Islet of Langerhans (tissue), 1 donor: Measurements from ENCODE around the gene KRT7.

Source experiments
- FAIRE-seq: peaks from one replicate; lab custom pipeline; 2011; peaks lifted over from hg19 to GRCh38; lab: Jason Lieb, UNC

The KRT7 gene

GRCh38 chr12:52199294-52199919 is 33.6 kb upstream of the KRT7 start:
- no peak for FAIRE-seq

GRCh38 chr12:52200086-52200780 is 32.8 kb upstream of the KRT7 start:
- FAIRE-seq = no peak

- FAIRE-seq = no peak
These were observed 32.1 kb upstream of the KRT7 start for GRCh38 chr12:52200781-52201450.

GRCh38 chr12:52201451-52201839 is 31.6 kb upstream of the KRT7 start:
- no peak for FAIRE-seq

GRCh38 chr12:52202361-52203078 is 30.5 kb upstream of the KRT7 start:
- no peak for FAIRE-seq

- peak; percentile 70 for FAIRE-seq
These were observed 29.7 kb upstream of the KRT7 start for GRCh38 chr12:52203079-52203921.

- no peak for FAIRE-seq
These were observed 28.7 kb upstream of the KRT7 start for GRCh38 chr12:52204095-52204930.

GRCh38 chr12:52204931-52205505 is 28.0 kb upstream of the KRT7 start:
- FAIRE-seq = no peak

- FAIRE-seq = no peak
These were observed 27.3 kb upstream of the KRT7 start for GRCh38 chr12:52205612-52206303.

GRCh38 chr12:52206304-52207040 is 26.6 kb upstream of the KRT7 start:
- FAIRE-seq = no peak

- FAIRE-seq = no peak
These were observed 25.9 kb upstream of the KRT7 start for GRCh38 chr12:52207106-52207505.

GRCh38 chr12:52207895-52208294 is 25.1 kb upstream of the KRT7 start:
- no peak for FAIRE-seq

- FAIRE-seq = no peak
These were observed 24.4 kb upstream of the KRT7 start for GRCh38 chr12:52208424-52209165.

GRCh38 chr12:52209321-52209720 is 23.7 kb upstream of the KRT7 start:
- FAIRE-seq = no peak

- FAIRE-seq = no peak
These were observed 22.7 kb upstream of the KRT7 start for GRCh38 chr12:52210186-52210924.

GRCh38 chr12:52210925-52211650 is 22.0 kb upstream of the KRT7 start:
- FAIRE-seq = no peak
